Skin epidermis (tissue), 12 donors: ENCODE measurements around the gene AGBL4.

Experiments used
- H3K27ac ChIP-seq, 21 experiments: fragments of 200-600 bp; sonication (generic) in 11 of 21; one replicate each; pipeline ENCODE4 v1.5.0; 2020; ENCODE audit warnings: mild to moderate bottlenecking in 3 of 21, inconsistent platforms in 2 of 21, moderate library complexity in 2 of 21
- H3K4me3 ChIP-seq, 7 experiments: fragments of 200-600 bp; sonication (generic) in 2 of 7; one replicate each; pipeline ENCODE4 v1.5.0; 2020; ENCODE audit warnings: inconsistent platforms in 2 of 7, mild to moderate bottlenecking in 2 of 7, moderate library complexity in 1 of 7

Gene AGBL4

DNA sequence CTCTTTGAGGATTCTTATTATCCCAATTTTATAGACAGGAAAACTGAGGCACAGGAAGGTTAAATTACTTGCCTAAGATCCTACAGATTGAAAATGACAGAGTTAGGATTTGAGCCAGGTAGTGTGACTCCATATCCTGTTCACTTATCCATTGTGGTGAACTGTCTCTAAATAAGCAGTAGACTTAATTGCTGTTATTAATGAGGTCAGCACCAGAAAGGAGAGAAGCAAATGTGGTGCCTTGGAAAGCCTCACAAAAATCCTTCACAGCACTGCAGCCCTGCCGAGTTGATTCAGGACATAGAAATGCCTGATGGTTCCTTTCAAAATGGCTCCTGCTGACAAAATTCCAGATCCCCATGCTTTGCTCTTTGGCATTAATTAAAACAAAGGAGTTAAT lies 1053.8 kb downstream of the AGBL4 start:
- Histone ChIP-seq H3K4me3 (no peak overlapping the region), H3K27ac (no peak overlapping the region)

- no peak overlapping the region for H3K27ac ChIP-seq
- H3K4me3 ChIP-seq, result no peak overlapping the region
Measured at GRCh38 chr1:48967318-48967717, 1056.4 kb downstream of the AGBL4 start.

- no peak overlapping the region for H3K27ac ChIP-seq
- no peak overlapping the region for H3K4me3 ChIP-seq
Measured at GRCh38 chr1:48966583-48966982, 1057.2 kb downstream of the AGBL4 start.

GRCh38 chr1:48960320-48960719 lies 1063.4 kb downstream of the AGBL4 start:
- Histone ChIP-seq H3K4me3 (no peak overlapping the region), H3K27ac (no peak overlapping the region)

DNA sequence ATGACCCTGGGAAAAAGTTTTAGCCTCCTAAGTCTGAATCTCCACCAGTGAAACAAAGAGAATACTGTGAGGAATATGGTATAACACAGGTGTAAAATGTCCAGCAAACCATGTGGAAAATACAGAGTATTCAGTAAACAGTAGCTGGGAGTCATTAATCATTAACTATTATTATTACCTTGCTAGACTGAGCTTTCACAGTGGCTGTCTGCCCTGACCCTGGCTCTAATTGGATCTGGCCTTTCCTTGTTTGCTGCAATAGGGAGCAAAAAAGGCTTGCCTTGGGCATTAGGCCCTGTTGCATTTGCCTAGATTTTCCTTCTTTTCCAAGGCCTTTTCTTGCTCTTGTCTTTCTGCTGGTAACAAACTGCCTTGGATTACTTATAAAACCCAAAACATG lies 1068.0 kb downstream of the AGBL4 start:
- Histone ChIP-seq H3K4me3 (no peak overlapping the region), H3K27ac (no peak overlapping the region)

- H3K4me3 ChIP-seq, result no peak overlapping the region
- H3K27ac ChIP-seq, result no peak overlapping the region
Measured at GRCh38 chr1:48953617-48954016, 1070.1 kb downstream of the AGBL4 start.

DNA sequence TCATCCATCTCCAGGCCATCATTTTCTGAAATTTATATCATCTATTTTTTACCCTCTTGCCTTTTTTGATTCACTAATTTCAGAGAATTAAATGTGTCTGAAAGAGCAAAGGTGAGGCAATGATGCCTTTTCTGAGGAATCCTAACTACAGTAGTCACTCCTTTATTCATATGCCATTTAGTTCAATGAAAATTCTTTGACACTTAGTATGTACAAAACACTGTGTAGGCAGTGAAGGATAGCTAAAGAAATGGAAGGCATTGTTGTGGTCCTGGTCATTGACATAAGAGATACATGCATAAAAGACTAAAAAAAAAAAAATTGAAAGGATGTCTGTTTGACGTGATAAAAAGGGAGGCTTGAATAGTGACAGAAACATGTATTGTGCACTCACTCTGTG lies 1075.2 kb downstream of the AGBL4 start:
- H3K27ac ChIP-seq, result no peak overlapping the region
- H3K4me3 ChIP-seq, result no peak overlapping the region

DNA sequence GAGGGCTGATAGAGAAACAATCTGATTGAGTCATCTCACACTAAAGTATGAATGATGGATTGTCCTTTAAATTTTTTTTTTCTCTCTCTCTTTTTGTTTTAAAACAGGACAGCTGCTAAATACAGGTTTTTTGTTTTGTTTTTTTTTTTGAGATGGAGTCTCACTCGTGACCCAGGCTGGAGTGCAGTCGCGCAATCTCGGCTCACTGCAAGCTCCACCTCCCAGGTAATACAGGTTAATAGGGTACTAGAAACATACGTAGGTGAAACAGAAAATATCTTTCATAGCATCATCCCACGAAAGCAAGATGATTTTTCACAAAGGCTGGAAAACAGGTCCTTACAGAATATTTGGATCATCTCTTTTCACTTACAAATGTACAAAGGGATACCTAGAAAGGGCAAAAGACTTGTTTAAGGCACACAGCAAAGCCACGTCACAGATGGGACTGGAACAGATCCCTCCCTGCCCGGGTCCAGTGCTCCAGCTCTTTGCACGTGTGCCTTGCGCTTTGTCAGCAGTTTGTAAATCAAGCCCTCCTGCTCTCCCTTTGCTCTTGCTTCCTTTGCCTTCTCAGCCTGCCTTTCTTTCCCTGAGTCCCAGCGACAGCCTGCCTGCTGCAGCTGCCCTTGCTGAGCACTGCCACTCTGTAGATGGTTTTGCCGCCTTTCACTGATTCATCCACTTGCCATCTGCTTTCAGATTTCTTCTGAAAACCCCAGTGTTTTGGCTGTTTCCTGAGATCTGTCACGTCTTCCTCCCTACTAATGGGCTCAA lies 1075.8 kb downstream of the AGBL4 start:
- Histone ChIP-seq H3K4me3 (no peak overlapping the region), H3K27ac (no peak overlapping the region)

DNA sequence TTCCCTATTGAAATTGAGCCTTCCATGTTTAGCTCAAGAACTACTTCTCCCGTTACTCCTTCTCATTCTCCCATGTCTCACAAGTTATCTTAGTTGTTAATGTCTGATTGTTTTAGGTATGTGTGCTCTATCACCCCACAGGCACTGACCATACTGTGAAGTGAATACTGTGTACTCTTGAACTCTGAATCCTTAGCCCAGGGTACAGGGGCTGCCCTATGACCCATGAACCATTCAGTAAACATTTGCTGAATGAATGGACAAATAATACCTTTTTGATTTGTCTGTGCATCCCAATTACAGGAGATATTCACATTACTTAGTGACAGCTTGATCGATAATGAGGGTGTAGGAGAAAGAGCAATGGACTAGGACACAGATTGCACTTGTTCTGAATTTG lies 1077.7 kb downstream of the AGBL4 start:
- no peak overlapping the region for H3K4me3 ChIP-seq
- no peak overlapping the region for H3K27ac ChIP-seq

GRCh38 chr1:48944811-48945210 lies 1078.9 kb downstream of the AGBL4 start:
- H3K27ac ChIP-seq, result no peak overlapping the region
- H3K4me3 ChIP-seq, result no peak overlapping the region

- Histone ChIP-seq H3K27ac (no peak overlapping the region), H3K4me3 (no peak overlapping the region)
Measured at GRCh38 chr1:48943826-48944225, 1079.9 kb downstream of the AGBL4 start.

DNA sequence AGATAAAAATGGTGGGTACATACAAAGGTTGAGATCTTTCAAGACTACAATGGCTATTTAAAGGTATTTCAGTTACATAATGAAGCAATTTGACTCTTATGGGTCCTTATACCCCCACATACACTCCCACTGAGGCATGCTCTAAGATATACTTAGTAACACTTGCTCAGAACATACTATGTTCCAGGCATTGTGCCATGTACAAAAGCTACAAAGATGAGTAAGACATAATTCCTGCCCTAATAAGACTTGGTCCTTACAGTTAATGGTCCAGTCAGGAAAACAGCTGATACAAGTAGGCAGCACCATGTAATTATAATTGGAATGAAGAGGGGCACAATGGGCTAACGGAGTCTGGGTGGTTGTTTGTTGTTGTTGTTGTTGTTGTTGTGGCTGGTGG lies 1080.4 kb downstream of the AGBL4 start:
- no peak overlapping the region for H3K4me3 ChIP-seq
- no peak overlapping the region for H3K27ac ChIP-seq

DNA sequence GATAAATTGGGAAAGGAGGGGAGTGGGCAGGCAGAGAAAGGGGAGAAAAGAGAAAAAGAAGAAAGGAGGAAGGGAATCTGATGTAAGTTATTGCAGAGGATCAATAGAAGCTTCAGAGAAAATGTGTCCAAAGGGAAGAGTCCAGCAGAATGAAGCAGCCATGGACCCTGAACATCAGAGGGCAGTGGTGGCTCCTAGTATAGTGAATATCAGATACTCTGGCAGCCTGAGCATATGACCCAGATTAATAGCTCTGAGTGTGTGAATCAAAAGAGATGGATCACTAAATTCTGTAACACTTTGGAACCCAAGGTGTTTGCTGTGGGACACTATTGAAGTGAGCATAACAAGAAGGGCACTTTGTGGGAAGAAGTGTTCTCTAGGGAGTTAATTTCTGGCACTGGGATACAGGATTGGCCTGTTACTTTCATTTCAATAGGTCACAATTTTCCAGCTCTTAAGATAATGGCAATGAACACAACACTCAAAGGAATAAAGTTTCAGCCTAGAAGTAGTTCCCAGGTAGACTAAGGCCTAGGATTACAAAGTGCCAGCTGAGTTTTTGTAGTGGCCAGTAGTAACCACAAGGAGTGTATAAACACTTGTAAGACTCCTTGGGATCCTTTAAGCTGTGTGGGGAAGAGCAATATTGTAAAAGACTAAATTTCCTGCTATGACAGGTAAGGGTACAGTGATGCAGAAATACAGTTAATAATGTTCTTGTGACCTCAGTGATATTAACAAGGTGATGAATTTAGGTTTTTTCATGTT lies 1082.6 kb downstream of the AGBL4 start:
- Histone ChIP-seq H3K4me3 (no peak overlapping the region), H3K27ac (no peak overlapping the region)

DNA sequence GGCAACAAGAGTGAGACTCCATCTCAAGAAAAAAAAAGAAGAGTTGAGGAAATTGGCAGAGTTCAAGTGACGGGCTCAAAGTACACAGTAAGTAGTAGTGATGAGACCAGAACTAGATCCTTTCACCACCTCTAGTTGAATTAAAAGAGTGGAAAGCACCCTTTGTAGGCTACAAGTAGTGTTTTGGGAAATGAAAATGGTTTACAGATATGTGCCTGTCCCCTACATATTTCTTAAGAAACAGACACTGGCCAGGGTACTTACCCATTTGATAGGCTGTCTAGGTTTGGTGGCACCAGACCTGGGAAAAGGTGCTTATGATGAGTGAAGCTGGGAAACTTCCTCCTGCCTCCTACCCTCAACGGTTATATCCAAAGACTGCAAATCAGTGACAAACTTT lies 1083.4 kb downstream of the AGBL4 start:
- no peak overlapping the region for H3K4me3 ChIP-seq
- no peak overlapping the region for H3K27ac ChIP-seq

DNA sequence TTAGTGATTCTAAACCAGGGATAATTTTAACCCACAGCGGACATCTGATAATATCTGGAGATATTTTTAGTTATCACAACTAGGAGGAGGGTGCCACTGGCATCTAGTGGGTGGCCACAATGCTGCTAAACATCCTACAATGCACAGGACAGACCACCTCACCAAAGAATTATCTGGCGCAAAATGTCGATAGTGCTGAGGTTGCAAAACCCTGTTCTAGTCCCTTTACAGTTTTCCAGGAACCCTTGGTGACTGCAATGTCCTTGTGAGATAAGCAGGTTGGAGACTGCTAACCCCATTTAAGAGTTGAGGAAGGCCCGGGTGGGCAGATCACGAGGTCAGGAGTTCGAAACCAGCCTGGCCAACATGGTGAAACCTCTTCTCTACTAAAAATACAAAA lies 1083.9 kb downstream of the AGBL4 start:
- H3K4me3 ChIP-seq, result no peak overlapping the region
- H3K27ac ChIP-seq, result no peak overlapping the region

DNA sequence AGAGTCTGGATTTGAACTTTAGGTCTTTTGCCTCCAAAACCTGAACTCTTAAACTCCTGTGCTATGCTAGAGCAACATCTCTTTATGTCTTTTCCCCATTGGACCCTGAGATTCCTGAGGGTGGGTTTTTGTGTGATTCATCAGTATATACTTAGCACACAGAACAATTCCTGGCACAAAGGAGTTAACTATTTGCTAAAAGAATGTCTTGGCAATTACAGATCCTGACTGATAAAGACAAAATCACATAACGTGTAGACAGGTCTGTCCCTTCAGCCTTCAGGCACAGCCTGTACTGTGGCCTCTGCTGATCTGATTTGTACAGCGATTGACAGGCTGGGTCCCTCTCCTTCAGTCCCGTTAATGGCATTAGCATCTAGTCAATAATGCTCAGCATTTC lies 1084.7 kb downstream of the AGBL4 start:
- Histone ChIP-seq H3K27ac (no peak overlapping the region), H3K4me3 (no peak overlapping the region)

GRCh38 chr1:48937732-48938131 lies 1086.0 kb downstream of the AGBL4 start:
- Histone ChIP-seq H3K4me3 (no peak overlapping the region), H3K27ac (no peak overlapping the region)

- H3K4me3 ChIP-seq, result no peak overlapping the region
- no peak overlapping the region for H3K27ac ChIP-seq
Measured at GRCh38 chr1:48936436-48936835, 1087.3 kb downstream of the AGBL4 start.

DNA sequence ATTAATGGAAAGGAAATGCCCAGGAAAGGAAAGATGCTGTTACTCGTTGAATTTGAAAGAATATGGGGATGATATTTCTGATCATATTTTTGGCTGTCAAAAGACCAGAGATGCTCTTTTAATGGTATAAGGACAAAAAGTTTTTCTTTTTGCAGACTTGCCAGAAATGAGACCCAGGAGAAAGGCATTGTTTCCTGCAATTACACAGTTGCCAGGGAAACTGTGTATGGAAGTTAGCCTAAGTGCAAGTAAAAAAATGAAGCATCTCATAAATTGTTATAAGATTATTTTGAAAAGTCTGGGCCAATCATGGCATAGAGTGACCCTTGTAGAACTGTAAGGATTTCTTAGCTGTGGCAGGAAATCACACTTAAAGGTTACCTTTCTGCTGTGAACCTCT lies 1091.4 kb downstream of the AGBL4 start:
- Histone ChIP-seq H3K27ac (no peak overlapping the region), H3K4me3 (no peak overlapping the region)

DNA sequence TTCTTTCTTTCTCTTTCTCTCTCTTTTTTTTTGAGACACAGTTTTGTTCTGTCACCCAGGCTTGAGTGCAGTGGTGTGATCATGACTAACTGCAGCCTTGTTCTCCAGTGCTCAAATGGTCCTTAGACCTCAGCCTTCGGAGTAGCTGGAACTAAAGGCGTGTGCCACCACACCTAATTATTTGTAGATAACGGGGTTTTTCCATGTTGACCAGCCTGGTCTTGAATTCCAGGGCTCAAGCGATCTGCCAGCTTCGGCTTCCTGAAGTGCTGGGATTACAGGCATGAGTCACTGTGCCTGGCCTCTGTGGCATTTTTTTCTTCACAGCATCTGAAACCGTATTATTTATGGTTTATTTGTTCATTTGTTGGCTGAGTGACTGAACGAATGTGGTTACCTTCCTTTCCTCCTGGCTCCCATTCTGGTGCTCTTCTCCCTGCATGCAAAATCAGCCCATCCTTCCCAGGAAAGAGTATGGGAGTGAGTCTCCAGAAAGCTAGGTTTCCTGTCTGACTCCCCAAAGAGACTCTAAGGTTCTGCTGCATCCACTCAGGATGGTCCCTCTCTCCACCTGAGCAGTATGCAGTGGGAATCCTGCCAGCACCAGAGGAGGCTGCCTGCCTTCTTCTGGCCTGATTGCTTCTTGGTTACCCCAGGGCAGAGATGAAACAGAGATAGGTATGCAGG lies 1092.1 kb downstream of the AGBL4 start:
- H3K4me3 ChIP-seq, result no peak overlapping the region
- H3K27ac ChIP-seq, result no peak overlapping the region

DNA sequence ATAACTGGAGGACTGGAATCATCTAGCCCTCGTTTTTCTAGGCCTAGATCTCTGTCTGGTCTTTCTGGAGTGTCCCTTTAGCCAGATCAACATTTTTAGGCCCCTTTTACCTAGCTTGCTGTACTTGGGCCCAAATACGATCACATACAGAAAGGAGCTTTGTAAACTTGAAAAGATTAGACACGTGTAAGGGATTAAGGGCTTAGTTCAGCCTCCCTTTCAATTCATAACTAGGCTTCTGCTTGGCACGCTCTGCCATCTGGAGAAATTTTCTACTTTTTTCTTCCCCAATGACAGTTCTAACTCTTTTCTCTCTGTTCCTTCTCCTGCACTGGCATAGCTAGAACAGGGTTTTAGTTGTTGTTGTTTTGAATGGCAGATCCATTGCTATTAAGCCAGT lies 1093.7 kb downstream of the AGBL4 start:
- Histone ChIP-seq H3K27ac (no peak overlapping the region), H3K4me3 (no peak overlapping the region)
